Measurements from ENCODE around the gene HES4. TPM values are rescaled to one million over a fixed set of nuclear protein-coding genes. Genes with fewer than 3 reads are reported as not detected.
"Not testable (repeated sequence)": the region's sequence is repeated elsewhere in the genome, so short reads cannot be mapped to it uniquely, and the experiment has no call there.

HES4 gene
- total RNA-seq, 2 experiments from 2014 or later: 4.1 to 4.7 TPM

DNA sequence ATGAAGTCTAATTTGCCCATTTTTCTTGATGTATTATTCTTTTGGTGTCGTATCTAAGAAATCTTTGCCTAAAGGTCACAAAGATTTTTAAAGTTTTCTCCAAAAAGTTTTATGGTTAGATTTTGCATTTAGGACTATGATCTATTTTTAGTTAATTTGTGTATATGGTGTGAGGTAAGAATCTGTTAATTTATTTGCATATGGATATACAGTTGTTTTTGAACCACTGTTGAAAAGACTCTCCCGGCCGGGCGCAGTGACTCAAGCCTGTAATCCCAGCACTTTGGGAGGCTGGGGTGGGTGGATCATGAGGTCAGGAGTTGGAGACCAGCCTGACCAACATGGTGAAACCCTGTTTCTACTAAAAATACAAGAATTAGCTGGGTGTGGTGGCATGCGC is 11.8 kb downstream of the HES4 start:
- intact Hi-C loops (cut with micrococcal nuclease); H3K36me3 Mint-ChIP-seq (ENCODE audit: low read depth); CTCF ChIA-PET; H3K4me3 Mint-ChIP-seq; H3K27ac Mint-ChIP-seq; DNase-seq: not testable (repeated sequence)
- H3K9me3 Mint-ChIP-seq: peaks cover 12% of the 10 kb centered on the region
- peaks cover 20% of the 10 kb centered on the region for H3K27me3 Mint-ChIP-seq (ENCODE audit: low read depth)
- H3K4me1 Mint-ChIP-seq (ENCODE audit: low read depth): peaks cover 20% of the 10 kb centered on the region

DNA sequence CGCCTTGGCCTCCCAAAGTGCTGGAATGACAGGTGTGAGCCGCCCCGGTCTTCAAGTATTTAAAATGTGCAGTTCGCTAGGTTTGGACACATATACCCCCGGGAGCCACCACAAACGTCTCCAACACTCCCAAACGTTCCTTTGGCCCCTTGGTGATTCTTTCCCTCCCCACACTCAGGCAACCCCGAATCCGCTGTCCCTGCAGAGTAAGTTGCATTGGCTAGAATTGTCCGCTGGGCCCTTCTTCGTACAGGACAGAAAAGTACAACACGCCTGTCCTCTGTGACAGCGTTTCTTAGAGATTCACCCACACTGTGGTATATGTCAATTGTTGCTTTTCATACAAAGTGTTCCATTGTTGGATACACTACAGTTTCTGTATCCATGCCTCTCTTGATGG is 14.8 kb downstream of the HES4 start:
- Mint-ChIP-seq H3K27ac (no peak overlapping the region), H3K4me1 (ENCODE audit: low read depth) (no peaks in the 10 kb centered on the region), H3K9me3 (no peaks in the 10 kb centered on the region), H3K36me3 (ENCODE audit: low read depth) (no peaks in the 10 kb centered on the region), H3K4me3 (no peak overlapping the region), H3K27me3 (ENCODE audit: low read depth) (peaks cover 20% of the 10 kb centered on the region)
- no peak for DNase-seq
- intact Hi-C loops (cut with micrococcal nuclease): no loop called here
- CTCF ChIA-PET: interaction anchor here (0.6 to 5.9 kb wide), 13 partner anchors 8 to 288 kb away, joined by 3 to 39 read pairs (median 8); partner anchors contain the start of gene UBE2J2

DNA sequence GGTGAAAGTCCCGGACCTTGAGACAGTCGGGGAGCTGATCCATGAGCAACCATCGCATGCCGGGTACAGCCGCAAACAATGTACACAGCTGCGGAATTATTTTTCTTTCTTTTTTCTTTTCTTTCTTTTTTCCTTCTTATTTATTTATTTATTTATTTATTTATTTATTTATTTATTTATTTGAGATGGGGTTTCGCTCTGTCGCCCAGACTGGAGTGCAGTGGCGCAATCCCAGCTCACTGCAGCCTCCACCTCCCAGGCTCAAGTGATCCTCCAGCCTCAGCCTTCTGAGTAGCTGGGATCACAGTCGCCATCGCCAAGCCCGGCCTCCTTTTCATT is 15.5 kb downstream of the HES4 start:
- intact Hi-C loops (cut with micrococcal nuclease): loop anchor here (1.0 to 5.0 kb wide), 2 partner anchors 79 to 308 kb away; no protein-coding TSS in a partner anchor
- peaks cover 20% of the 10 kb centered on the region for H3K27me3 Mint-ChIP-seq (ENCODE audit: low read depth)
- H3K36me3 Mint-ChIP-seq (ENCODE audit: low read depth): no peaks in the 10 kb centered on the region
- DNase-seq: no peak
- no peak overlapping the region for H3K4me3 Mint-ChIP-seq
- no peak overlapping the region for H3K27ac Mint-ChIP-seq
- no peaks in the 10 kb centered on the region for H3K9me3 Mint-ChIP-seq
- CTCF ChIA-PET: interaction anchor here (0.6 to 5.9 kb wide), 20 partner anchors 9 to 311 kb away, joined by 3 to 39 read pairs (median 4); partner anchors contain the start of genes PLEKHN1 and UBE2J2
- H3K4me1 Mint-ChIP-seq (ENCODE audit: low read depth): no peaks in the 10 kb centered on the region

DNA sequence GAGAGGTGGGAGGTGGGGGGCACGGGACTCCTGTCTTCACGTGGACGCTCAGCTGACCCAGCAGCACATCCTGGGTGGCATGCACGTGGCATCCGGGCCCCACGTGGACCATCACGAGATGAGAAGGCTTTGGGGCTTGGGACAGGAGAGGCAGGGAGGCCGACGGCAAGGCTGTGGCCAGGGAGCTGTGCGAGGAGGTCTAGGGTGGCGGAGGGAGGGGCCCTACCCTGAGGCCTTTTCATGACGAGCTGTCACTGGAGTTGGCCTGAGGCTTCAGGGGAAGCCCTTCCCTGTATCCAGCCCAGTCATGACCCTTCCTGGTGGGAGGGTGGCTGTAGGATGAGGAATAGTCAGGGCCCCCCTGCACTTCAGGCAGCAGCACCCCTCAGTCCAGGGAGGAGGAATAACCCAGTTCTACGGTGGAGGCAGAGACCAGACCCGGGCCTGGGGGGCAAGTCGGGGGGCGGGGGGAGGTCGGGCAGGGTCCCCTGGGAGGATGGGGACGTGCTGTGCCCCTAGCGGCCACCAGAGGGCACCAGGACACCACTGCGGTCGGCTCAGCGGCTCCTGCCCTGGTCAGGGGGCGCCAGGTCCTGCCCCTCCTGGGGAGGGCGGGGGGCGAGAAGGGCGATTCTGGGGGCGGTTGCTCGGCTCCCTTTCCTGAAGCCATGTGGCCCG is 16.0 kb downstream of the HES4 start:
- intact Hi-C loops (cut with micrococcal nuclease): loop anchor here (1.0 to 5.0 kb wide), 2 partner anchors 79 to 308 kb away; no protein-coding TSS in a partner anchor
- H3K27me3 Mint-ChIP-seq (ENCODE audit: low read depth): peaks cover 17% of the 10 kb centered on the region
- DNase-seq: peak; percentile 73
- H3K4me1 Mint-ChIP-seq (ENCODE audit: low read depth): no peaks in the 10 kb centered on the region
- no peaks in the 10 kb centered on the region for H3K9me3 Mint-ChIP-seq
- H3K4me3 Mint-ChIP-seq: no peak overlapping the region
- CTCF ChIA-PET: interaction anchor here (0.8 to 5.9 kb wide), 21 partner anchors 10 to 307 kb away, joined by 3 to 39 read pairs (median 5); partner anchors contain the start of gene PLEKHN1
- H3K36me3 Mint-ChIP-seq (ENCODE audit: low read depth): no peaks in the 10 kb centered on the region
- no peak overlapping the region for H3K27ac Mint-ChIP-seq

DNA sequence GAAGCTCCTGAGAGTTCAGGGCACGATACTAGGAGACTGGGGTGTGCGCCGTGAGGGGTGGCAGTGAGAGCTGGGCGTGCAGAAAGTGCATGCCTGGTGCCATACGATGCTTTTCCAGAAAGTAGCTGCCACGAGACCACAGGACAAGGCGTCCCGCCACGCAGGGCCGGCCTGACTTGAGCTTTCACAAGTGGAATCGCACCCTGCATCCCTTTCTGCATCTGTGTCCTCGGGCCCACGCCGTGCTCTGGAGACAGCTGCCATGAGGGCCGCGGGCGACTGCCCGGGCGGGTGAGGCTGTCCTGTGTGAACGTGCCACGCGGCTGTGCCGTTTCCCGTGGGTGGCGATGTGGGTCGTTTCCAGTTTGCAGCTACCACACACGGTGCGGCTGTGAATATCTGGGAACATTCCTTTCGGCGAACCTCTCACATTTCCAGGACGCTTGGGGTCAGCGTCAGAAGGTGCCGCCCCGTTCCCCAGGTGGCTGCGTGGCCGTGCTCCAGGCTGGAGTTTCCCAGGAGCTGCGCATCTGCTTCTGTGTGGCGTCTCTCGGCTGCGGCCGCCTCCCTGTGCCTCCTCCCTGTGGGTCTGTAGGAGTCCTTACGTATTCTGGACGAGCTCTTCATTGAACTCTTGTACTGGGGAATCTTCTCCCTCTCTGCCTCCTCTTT is 17.0 kb downstream of the HES4 start:
- H3K4me1 Mint-ChIP-seq (ENCODE audit: low read depth): peaks cover 4% of the 10 kb centered on the region
- intact Hi-C loops (cut with micrococcal nuclease): loop anchor here (5.0 kb wide), 1 partner anchor 309 kb away; no protein-coding TSS in a partner anchor
- H3K4me3 Mint-ChIP-seq: no peak overlapping the region
- no peaks in the 10 kb centered on the region for H3K36me3 Mint-ChIP-seq (ENCODE audit: low read depth)
- CTCF ChIA-PET: interaction anchor here (0.6 to 5.9 kb wide), 13 partner anchors 10 to 138 kb away, joined by 3 to 39 read pairs (median 3); no protein-coding TSS in a partner anchor
- DNase-seq: no peak
- H3K9me3 Mint-ChIP-seq: no peaks in the 10 kb centered on the region
- no peak overlapping the region for H3K27ac Mint-ChIP-seq
- H3K27me3 Mint-ChIP-seq (ENCODE audit: low read depth): peaks cover 16% of the 10 kb centered on the region

DNA sequence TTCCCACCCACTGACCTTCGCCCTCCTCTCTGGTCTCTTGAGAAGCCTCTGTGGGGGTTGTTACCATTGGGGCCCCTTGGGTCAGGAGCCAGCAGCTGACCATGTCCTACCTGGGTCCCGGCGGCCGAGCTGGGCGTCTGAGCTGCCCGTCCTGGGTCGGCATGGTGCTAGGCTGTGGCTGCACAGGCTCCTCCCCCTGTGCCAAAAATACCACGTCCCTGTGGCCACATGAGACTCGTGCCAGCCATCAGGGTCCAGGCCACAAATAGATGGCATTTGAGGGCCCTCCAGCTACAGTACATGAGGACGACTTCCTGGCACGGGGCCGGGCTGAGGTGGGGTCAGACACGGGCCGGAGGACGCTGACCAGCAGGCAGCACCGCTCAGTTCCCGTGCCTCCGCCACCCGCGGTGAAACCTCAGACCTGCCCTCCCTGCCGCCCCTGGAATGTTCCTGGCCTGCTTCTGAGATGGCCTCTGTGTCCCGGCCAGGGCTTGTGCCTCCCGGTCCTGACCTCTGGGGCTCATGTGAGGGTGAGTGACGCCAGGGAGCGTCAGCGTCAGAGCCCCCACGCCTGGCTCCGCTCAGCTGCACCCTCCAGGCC is 17.8 kb downstream of the HES4 start, which contains the start of gene PERM1:
TSS of gene PERM1 (minus strand) at position 139 of the 604 bp plus-strand sequence. CDS start 1,064 bp downstream, outside the sequence.
- DNase-seq: no peak
- H3K27me3 Mint-ChIP-seq (ENCODE audit: low read depth): peaks cover 16% of the 10 kb centered on the region
- intact Hi-C loops (cut with micrococcal nuclease): loop anchor here (5.0 kb wide), 1 partner anchor 310 kb away; no protein-coding TSS in a partner anchor
- no peak within 1 kb of the TSS for H3K4me3 Mint-ChIP-seq
- no peak within 1 kb of the TSS for H3K27ac Mint-ChIP-seq
- H3K9me3 Mint-ChIP-seq: no peaks in the 10 kb centered on the region
- H3K4me1 Mint-ChIP-seq (ENCODE audit: low read depth): peaks cover 4% of the 10 kb centered on the region
- CTCF ChIA-PET: interaction anchor here (0.5 to 5.9 kb wide), 5 partner anchors 20 to 296 kb away, joined by 3 to 39 read pairs (median 7); no protein-coding TSS in a partner anchor
- H3K36me3 Mint-ChIP-seq (ENCODE audit: low read depth): no peaks in the 10 kb centered on the region

DNA sequence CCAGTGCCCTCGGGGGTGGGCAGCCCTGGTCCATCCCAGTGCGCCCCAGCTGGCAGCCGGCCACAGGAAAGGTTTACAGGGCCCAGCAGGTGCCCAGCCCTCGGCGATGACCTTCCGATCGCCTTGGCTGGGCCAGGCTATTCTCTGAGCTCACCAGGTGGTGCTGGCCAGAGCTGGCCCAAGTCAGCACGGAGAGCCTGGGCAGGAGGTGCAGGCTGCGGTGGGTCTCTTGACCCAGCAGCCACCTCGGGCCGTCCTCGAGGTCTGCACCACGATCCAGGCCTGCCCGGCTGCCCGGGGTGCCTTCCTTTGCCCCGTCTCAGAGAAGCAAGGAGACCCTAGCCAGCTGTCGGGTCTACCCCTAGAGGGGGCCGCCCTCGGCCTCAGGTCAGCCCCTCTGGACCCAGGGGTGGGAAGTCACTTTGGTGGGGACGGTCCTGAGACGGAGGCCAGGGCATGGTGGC is 18.4 kb downstream of the HES4 start:
- intact Hi-C loops (cut with micrococcal nuclease): loop anchor here (5.0 kb wide), 1 partner anchor 311 kb away; no protein-coding TSS in a partner anchor
- Mint-ChIP-seq H3K27ac (no peak overlapping the region), H3K4me1 (ENCODE audit: low read depth) (peaks cover 4% of the 10 kb centered on the region), H3K27me3 (ENCODE audit: low read depth) (peaks cover 16% of the 10 kb centered on the region), H3K4me3 (no peak overlapping the region), H3K36me3 (ENCODE audit: low read depth) (no peaks in the 10 kb centered on the region), H3K9me3 (no peaks in the 10 kb centered on the region)
- DNase-seq: no peak
- CTCF ChIA-PET: interaction anchor here (0.5 to 5.9 kb wide), 4 partner anchors 74 to 296 kb away, joined by 4 to 39 read pairs (median 6); no protein-coding TSS in a partner anchor

DNA sequence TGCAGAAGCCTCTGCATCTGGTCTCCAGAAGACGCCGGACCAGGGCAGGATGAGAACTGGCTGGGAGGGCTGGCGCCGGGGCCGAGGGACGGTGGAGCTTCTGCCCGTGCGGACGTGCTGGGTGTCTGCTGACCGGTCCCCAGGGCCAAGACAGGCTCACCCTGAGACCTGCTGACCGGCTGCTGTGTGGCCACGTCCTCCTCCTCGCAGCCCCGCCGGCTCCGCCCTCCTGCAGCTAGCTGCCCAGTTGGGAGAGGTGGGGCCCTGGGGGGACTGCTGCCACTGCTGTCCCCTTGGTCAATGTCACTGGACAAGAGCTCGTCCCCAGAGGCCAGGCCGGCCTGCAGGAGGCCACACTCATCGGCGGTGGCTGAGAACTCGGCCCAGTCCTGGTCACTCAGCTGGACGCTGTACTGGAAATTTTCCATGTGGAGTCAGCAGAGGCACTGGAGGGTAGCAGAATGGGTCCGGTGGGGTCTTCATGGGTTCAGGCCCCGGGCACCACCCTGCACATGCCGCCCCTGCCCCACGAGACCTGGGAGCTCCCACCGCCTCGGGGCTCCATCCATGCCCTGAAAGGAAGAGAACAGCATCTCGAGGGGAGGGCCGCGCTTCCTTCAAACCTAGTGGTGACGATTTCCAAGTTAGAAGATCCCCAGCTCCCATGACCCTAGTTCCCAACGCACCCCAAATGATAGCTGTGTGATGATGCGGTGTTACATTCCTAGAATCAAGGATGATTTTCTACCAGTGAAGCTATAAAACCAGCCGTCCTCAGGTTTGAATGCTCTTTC is 19.1 kb downstream of the HES4 start:
- no peak overlapping the region for H3K4me3 Mint-ChIP-seq
- H3K9me3 Mint-ChIP-seq: no peaks in the 10 kb centered on the region
- no peak overlapping the region for H3K27ac Mint-ChIP-seq
- peaks cover 5% of the 10 kb centered on the region for H3K4me1 Mint-ChIP-seq (ENCODE audit: low read depth)
- DNase-seq: no peak
- peaks cover 16% of the 10 kb centered on the region for H3K27me3 Mint-ChIP-seq (ENCODE audit: low read depth)
- CTCF ChIA-PET: interaction anchor here (0.6 to 5.9 kb wide), 2 partner anchors 74 to 82 kb away, joined by 4 to 39 read pairs; no protein-coding TSS in a partner anchor
- no peaks in the 10 kb centered on the region for H3K36me3 Mint-ChIP-seq (ENCODE audit: low read depth)
- intact Hi-C loops (cut with micrococcal nuclease): loop anchor here (5.0 kb wide), 1 partner anchor 312 kb away; no protein-coding TSS in a partner anchor

DNA sequence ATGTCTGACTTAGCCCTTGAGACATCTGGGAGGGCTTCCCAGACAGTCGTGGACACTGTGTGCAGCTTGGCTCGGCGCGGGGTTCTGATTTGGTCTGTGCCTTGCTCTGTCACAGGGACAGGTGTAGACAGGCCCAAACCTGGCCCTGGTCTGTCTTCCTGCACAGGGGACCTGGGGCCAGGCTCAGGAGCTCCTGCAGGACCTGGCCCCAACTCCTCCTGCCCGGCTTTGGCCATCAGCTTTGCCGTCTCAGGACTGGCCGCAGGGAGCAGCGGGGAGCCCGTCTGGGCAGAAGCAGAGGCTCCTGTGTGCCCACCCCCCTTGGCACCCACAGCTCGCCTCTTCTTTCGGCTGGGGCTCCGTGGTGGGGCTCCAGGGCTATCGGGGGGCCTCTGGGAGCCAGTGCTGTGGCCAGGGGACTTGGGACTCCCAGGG is 19.7 kb downstream of the HES4 start:
- Mint-ChIP-seq H3K27ac (no peak overlapping the region), H3K4me3 (no peak overlapping the region), H3K9me3 (no peaks in the 10 kb centered on the region), H3K4me1 (ENCODE audit: low read depth) (peaks cover 6% of the 10 kb centered on the region), H3K27me3 (ENCODE audit: low read depth) (peaks cover 15% of the 10 kb centered on the region), H3K36me3 (ENCODE audit: low read depth) (no peaks in the 10 kb centered on the region)
- DNase-seq: no peak
- intact Hi-C loops (cut with micrococcal nuclease): loop anchor here (5.0 kb wide), 1 partner anchor 312 kb away; no protein-coding TSS in a partner anchor
- CTCF ChIA-PET: interaction anchor here (1.2 kb wide), 1 partner anchor 84 kb away, joined by 3 read pairs; no protein-coding TSS in a partner anchor

DNA sequence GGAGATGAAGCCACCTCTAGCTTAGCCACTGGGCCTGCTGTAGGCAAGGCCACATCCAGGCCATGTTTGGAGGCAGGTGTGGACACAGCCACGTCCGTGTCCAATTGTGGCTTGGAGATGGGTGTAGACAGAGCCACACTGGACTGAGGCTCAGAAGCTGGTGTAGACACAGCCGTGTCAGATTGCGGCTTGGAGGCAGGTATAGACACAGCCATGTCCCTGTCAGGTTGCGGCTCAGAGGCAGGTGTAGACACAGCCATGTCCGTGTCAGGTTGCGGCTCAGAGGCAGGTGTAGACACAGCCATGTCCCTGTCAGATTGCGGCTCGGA is 20.2 kb downstream of the HES4 start:
- H3K36me3 Mint-ChIP-seq (ENCODE audit: low read depth): no peaks in the 10 kb centered on the region
- DNase-seq: no peak
- H3K4me3 Mint-ChIP-seq: no peak overlapping the region
- CTCF ChIA-PET: interaction anchor here (1.2 kb wide), 1 partner anchor 84 kb away, joined by 3 read pairs; no protein-coding TSS in a partner anchor
- H3K4me1 Mint-ChIP-seq (ENCODE audit: low read depth): peaks cover 6% of the 10 kb centered on the region
- no peaks in the 10 kb centered on the region for H3K9me3 Mint-ChIP-seq
- H3K27me3 Mint-ChIP-seq (ENCODE audit: low read depth): peaks cover 17% of the 10 kb centered on the region
- H3K27ac Mint-ChIP-seq: no peak overlapping the region
- intact Hi-C loops (cut with micrococcal nuclease): loop anchor here (5.0 kb wide), 1 partner anchor 313 kb away; no protein-coding TSS in a partner anchor

All from activated naive CD4-positive, alpha-beta T cell treated with anti-CD3 and anti-CD28 coated beads for 36 hours (primary cell).